ENCODE results near the gene DNAJC1. TPM values are rescaled to one million over a fixed set of nuclear protein-coding genes. Genes with fewer than 3 reads are reported as not detected.

DNAJC1 gene
- total RNA-seq, 1 donor from 2014 or later: 66.8 TPM

DNA sequence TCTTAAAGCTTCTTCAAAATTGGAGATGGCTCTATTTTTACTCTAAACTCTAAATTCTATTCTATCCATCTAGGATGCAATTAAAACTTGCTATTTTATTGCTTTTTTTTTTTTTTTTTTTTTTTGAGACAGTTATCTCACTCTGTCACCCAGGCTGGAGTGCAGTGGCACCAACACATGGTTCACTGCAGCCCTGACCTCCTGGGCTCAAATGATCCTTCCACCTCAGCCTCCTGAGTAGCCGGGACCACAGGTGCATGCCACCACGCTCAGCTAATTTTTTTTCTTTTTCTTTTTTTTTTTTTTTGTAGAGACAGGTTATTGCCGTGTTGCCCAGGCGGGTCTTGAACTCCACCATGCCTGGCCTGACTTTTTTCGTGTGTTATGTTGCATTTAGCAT is 41.2 kb downstream of the DNAJC1 start:
- TF ChIP-seq EZH2 (IDR thresholded peaks at IDR 0.05; ENCODE audit: insufficient read depth, low read length): no peak
- no peak for TF ChIP-seq CTCF (IDR thresholded peaks at IDR 0.05; ENCODE audit: insufficient read depth, low read depth, low read length)
- Mint-ChIP-seq H3K27me3 (ENCODE audit: low read depth, unreplicated experiment) (no peaks in the 10 kb centered on the region), H3K4me1 (ENCODE audit: low read depth, unreplicated experiment) (peaks cover 3% of the 10 kb centered on the region), H3K27ac (ENCODE audit: unreplicated experiment) (no peak overlapping the region), H3K36me3 (ENCODE audit: low read depth, unreplicated experiment) (no peaks in the 10 kb centered on the region), H3K4me3 (ENCODE audit: unreplicated experiment) (no peak overlapping the region), H3K9me3 (ENCODE audit: unreplicated experiment) (no peaks in the 10 kb centered on the region)
- H3K27me3 ChIP-seq (ENCODE audit: insufficient read depth, low read length): no peaks in the 10 kb centered on the region
- H3K9me3 ChIP-seq (ENCODE audit: insufficient read depth, low read depth, low read length): no peaks in the 10 kb centered on the region
- DNase-seq (ENCODE audit: low read depth) (no peak), FAIRE-seq (no peak)
- H4K20me1 ChIP-seq (ENCODE audit: insufficient read depth, low read length): peaks cover 4% of the 10 kb centered on the region
- H3K4me1 ChIP-seq (ENCODE audit: insufficient read depth, low read length): no peaks in the 10 kb centered on the region
- H3K4me2 ChIP-seq (ENCODE audit: low read length): no peak overlapping the region
- no peak overlapping the region for H2AFZ ChIP-seq (ENCODE audit: low read depth, low read length)
- peaks cover 14% of the 10 kb centered on the region for H3K79me2 ChIP-seq (ENCODE audit: insufficient read depth, low read length)
- H3K36me3 ChIP-seq (ENCODE audit: insufficient read depth, low read length): no peaks in the 10 kb centered on the region
- no peak overlapping the region for H3K9ac ChIP-seq (ENCODE audit: low read length)
- no peak overlapping the region for H3K27ac ChIP-seq (ENCODE audit: low read depth, low read length)
- H3K4me3 ChIP-seq (ENCODE audit: insufficient read depth, low read depth, low read length): no peak overlapping the region

GRCh38 chr10:21961847-21962246 is 41.7 kb downstream of the DNAJC1 start:
- no peaks in the 10 kb centered on the region for H3K9me3 Mint-ChIP-seq (ENCODE audit: unreplicated experiment)
- H3K36me3 Mint-ChIP-seq (ENCODE audit: low read depth, unreplicated experiment): no peaks in the 10 kb centered on the region
- no peaks in the 10 kb centered on the region for H3K27me3 Mint-ChIP-seq (ENCODE audit: low read depth, unreplicated experiment)
- peaks cover 3% of the 10 kb centered on the region for H3K4me1 Mint-ChIP-seq (ENCODE audit: low read depth, unreplicated experiment)
- Histone ChIP-seq H2AFZ (ENCODE audit: low read depth, low read length) (no peak overlapping the region), H3K27me3 (ENCODE audit: insufficient read depth, low read length) (no peaks in the 10 kb centered on the region), H4K20me1 (ENCODE audit: insufficient read depth, low read length) (peaks cover 4% of the 10 kb centered on the region), H3K4me2 (ENCODE audit: low read length) (no peak overlapping the region), H3K4me1 (ENCODE audit: insufficient read depth, low read length) (no peaks in the 10 kb centered on the region), H3K9ac (ENCODE audit: low read length) (no peak overlapping the region), H3K27ac (ENCODE audit: low read depth, low read length) (no peak overlapping the region), H3K4me3 (ENCODE audit: insufficient read depth, low read depth, low read length) (no peak overlapping the region), H3K36me3 (ENCODE audit: insufficient read depth, low read length) (no peaks in the 10 kb centered on the region), H3K79me2 (ENCODE audit: insufficient read depth, low read length) (peaks cover 12% of the 10 kb centered on the region), H3K9me3 (ENCODE audit: insufficient read depth, low read depth, low read length) (no peaks in the 10 kb centered on the region)
- H3K4me3 Mint-ChIP-seq (ENCODE audit: unreplicated experiment): no peak overlapping the region
- no peak for FAIRE-seq
- TF ChIP-seq EZH2 (IDR thresholded peaks at IDR 0.05; ENCODE audit: insufficient read depth, low read length): no peak
- no peak for TF ChIP-seq CTCF (IDR thresholded peaks at IDR 0.05; ENCODE audit: insufficient read depth, low read depth, low read length)
- H3K27ac Mint-ChIP-seq (ENCODE audit: unreplicated experiment): no peak overlapping the region
- no peak for DNase-seq (ENCODE audit: low read depth)

DNA sequence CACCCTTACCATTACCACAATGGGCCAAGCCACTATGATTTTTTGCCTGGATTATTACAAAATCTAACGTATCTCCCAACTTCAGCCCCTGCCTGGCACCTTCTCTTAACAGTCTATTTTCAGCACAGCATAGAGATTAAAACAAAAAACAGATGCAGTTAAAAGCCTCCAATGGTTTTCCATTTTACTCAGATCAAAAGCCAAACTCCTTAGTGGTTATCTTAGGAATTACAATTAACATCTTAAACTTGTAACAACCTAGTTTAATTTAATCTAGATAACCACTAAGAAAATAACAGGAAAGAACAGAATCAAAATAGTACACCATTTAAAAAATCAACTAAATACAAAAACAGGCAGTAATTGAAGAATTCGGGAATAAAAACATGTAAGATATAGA is 43.5 kb downstream of the DNAJC1 start:
- FAIRE-seq: no peak
- H4K20me1 ChIP-seq (ENCODE audit: insufficient read depth, low read length): peaks cover 4% of the 10 kb centered on the region
- H3K27ac ChIP-seq (ENCODE audit: low read depth, low read length): no peak overlapping the region
- no peaks in the 10 kb centered on the region for H3K9me3 Mint-ChIP-seq (ENCODE audit: unreplicated experiment)
- no peaks in the 10 kb centered on the region for H3K9me3 ChIP-seq (ENCODE audit: insufficient read depth, low read depth, low read length)
- peaks cover 3% of the 10 kb centered on the region for H3K4me1 Mint-ChIP-seq (ENCODE audit: low read depth, unreplicated experiment)
- DNase-seq (ENCODE audit: low read depth): no peak
- H3K4me3 Mint-ChIP-seq (ENCODE audit: unreplicated experiment): no peak overlapping the region
- H3K27me3 Mint-ChIP-seq (ENCODE audit: low read depth, unreplicated experiment): no peaks in the 10 kb centered on the region
- no peak overlapping the region for H3K4me2 ChIP-seq (ENCODE audit: low read length)
- H3K36me3 ChIP-seq (ENCODE audit: insufficient read depth, low read length): no peaks in the 10 kb centered on the region
- H3K79me2 ChIP-seq (ENCODE audit: insufficient read depth, low read length): peaks cover 21% of the 10 kb centered on the region
- H3K27ac Mint-ChIP-seq (ENCODE audit: unreplicated experiment): no peak overlapping the region
- TF ChIP-seq CTCF (IDR thresholded peaks at IDR 0.05; ENCODE audit: insufficient read depth, low read depth, low read length) (no peak), EZH2 (IDR thresholded peaks at IDR 0.05; ENCODE audit: insufficient read depth, low read length) (no peak)
- H3K9ac ChIP-seq (ENCODE audit: low read length): no peak overlapping the region
- no peaks in the 10 kb centered on the region for H3K36me3 Mint-ChIP-seq (ENCODE audit: low read depth, unreplicated experiment)
- H2AFZ ChIP-seq (ENCODE audit: low read depth, low read length): no peak overlapping the region
- H3K4me1 ChIP-seq (ENCODE audit: insufficient read depth, low read length): no peaks in the 10 kb centered on the region
- H3K4me3 ChIP-seq (ENCODE audit: insufficient read depth, low read depth, low read length): no peak overlapping the region
- no peaks in the 10 kb centered on the region for H3K27me3 ChIP-seq (ENCODE audit: insufficient read depth, low read length)

All from astrocyte (in vitro differentiated cells and primary cell).